ENCODE data around the gene COL1A1. TPM values are rescaled to one million over a fixed set of nuclear protein-coding genes. Genes with fewer than 3 reads are reported as not detected.

Gene COL1A1
- polyA plus RNA-seq (2013): 0.09 TPM

DNA sequence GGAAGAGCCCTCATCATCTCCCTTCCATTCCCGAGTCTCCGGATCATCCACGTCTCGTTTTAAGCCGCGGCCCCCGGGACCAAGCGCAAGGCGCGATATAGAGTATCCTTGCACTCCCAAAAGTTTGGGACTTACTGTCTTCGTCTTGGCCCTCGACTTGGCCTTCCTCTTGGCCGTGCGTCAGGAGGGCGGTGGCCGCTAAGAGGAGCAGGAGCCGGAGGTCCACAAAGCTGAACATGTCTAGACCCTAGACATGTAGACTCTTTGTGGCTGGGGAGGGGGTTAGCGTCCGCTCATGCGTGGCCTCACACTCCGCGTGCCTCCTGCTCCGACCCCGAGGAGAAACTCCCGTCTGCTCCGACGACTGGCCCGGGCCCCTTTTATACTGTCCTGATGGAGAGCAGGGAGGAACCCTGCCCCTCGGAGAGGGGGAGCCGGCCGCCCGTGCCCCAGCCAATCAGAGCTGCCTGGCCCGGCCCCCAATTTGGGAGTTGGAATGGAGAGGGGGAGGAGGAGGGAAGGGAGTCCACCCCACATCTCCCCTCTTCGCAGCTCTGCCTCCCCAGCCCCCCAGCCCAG, at the start of gene COL1A1:
Gene COL1A1, minus strand, starts transcription at position 356 of the 579 bp plus-strand sequence. Its CDS starts 118 bp downstream, at position 238.
- DNase-seq: no peak
- POLR2A ChIA-PET: no interaction called here
- CTCF ChIA-PET: interaction anchor here (0.7 to 10.9 kb wide), 20 partner anchors 12 to 139 kb away, joined by 3 to 276 read pairs (median 5); partner anchors contain the start of gene TMEM92
- H3K4me3 ChIP-seq (ENCODE audit: control insufficient read depth in 1 of 7, extremely low read depth in 1 of 7, insufficient read depth in 4 of 7, low read depth in 2 of 7, low read length in 6 of 7): peak within 1 kb of the TSS; percentile 6 to 74 (median 56)
- H3K9me3 ChIP-seq (ENCODE audit: control extremely low read depth in 1 of 5, control insufficient read depth in 4 of 5, insufficient read depth in 2 of 5, low read depth in 1 of 5, low read length in 4 of 5): no peaks in the 10 kb centered on the region
- no peaks in the 10 kb centered on the region for H3K36me3 ChIP-seq (ENCODE audit: control insufficient read depth in 4 of 4, insufficient read depth in 4 of 4, low read length in 3 of 4)
- peaks cover 0 to 19% (median 18%) of the 10 kb centered on the region in 4 experiments for H3K4me1 ChIP-seq (ENCODE audit: control extremely low read depth in 1 of 4, control insufficient read depth in 4 of 4, insufficient read depth in 4 of 4, low read length in 3 of 4)
- H3K27me3 ChIP-seq (replicated peaks in 2 of 5; ENCODE audit: control insufficient read depth in 4 of 5, insufficient read depth in 5 of 5, low read length in 4 of 5): peaks cover 0 to 38% (median 21%) of the 10 kb centered on the region in 5 experiments
- 13% methylated on average over 33 of the region's 34 CpGs for WGBS (ENCODE audit: insufficient coverage)
- no peak within 1 kb of the TSS for H3K27ac ChIP-seq (ENCODE audit: insufficient read depth in 1 of 2, low read depth in 1 of 2, low read length in 2 of 2, poor library complexity in 1 of 2, severe bottlenecking in 2 of 2)

DNA sequence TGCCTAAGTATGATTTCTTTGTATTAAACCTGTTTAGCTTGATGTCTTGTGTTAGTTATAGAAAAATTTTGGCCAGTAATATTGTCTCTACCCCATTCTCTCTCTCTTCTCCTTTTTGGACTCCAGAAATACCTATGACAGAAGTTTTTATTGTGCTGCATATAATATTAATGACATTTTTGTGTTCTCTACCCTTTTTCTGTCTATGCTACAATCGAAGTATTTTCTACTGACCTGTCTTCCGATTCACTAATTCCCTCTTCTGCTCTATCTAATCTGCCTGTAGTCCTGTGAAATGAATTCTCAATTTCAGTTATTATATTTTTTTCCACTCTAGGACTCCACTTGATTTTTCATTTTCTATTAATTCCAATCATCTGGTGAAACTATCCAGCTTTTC, 46.8 kb upstream of the COL1A1 start:
- Histone ChIP-seq H3K9me3 (ENCODE audit: control extremely low read depth in 1 of 5, control insufficient read depth in 4 of 5, insufficient read depth in 2 of 5, low read depth in 1 of 5, low read length in 4 of 5) (peaks cover 2 to 23% (median 3%) of the 10 kb centered on the region in 5 experiments), H3K4me3 (ENCODE audit: control insufficient read depth in 1 of 7, extremely low read depth in 1 of 7, insufficient read depth in 4 of 7, low read depth in 2 of 7, low read length in 6 of 7) (no peak overlapping the region), H3K36me3 (ENCODE audit: control insufficient read depth in 4 of 4, insufficient read depth in 4 of 4, low read length in 3 of 4) (no peaks in the 10 kb centered on the region), H3K27ac (ENCODE audit: insufficient read depth in 1 of 2, low read depth in 1 of 2, low read length in 2 of 2, poor library complexity in 1 of 2, severe bottlenecking in 2 of 2) (no peak overlapping the region), H3K4me1 (ENCODE audit: control extremely low read depth in 1 of 4, control insufficient read depth in 4 of 4, insufficient read depth in 4 of 4, low read length in 3 of 4) (no peaks in the 10 kb centered on the region), H3K27me3 (replicated peaks in 2 of 5; ENCODE audit: control insufficient read depth in 4 of 5, insufficient read depth in 5 of 5, low read length in 4 of 5) (no peaks in the 10 kb centered on the region)
- WGBS (ENCODE audit: insufficient coverage): 90% methylated on average over 2 of the region's 2 CpGs
- DNase-seq: no peak
- CTCF ChIA-PET: interaction anchor here (1.2 kb wide), 1 partner anchor 19 kb away, joined by 4 read pairs; no protein-coding TSS in a partner anchor
- POLR2A ChIA-PET: no interaction called here

DNA sequence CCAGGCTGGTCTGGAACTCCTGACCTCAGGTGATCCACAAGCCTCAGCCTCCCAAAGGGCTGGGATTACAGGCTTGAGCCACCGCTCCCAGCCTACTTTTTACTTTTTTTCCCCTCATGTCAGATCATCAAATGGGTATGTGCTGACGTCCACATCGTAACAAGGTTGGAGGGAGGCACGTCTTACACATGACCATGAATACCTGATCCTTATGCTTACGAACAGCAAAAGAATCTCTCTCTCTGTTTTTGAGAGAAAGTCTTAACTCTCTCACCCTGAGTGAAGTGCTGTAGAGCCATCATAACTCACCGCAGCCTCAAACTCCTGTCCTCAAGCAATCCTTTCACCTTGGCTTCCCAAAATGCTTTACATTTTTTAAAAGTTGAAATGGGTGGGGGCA, 43.3 kb upstream of the COL1A1 start:
- Histone ChIP-seq H3K4me1 (ENCODE audit: control extremely low read depth in 1 of 4, control insufficient read depth in 4 of 4, insufficient read depth in 4 of 4, low read length in 3 of 4) (peaks cover 0 to 7% (median 4%) of the 10 kb centered on the region in 4 experiments), H3K27ac (ENCODE audit: insufficient read depth in 1 of 2, low read depth in 1 of 2, low read length in 2 of 2, poor library complexity in 1 of 2, severe bottlenecking in 2 of 2) (no peak overlapping the region), H3K27me3 (replicated peaks in 2 of 5; ENCODE audit: control insufficient read depth in 4 of 5, insufficient read depth in 5 of 5, low read length in 4 of 5) (no peaks in the 10 kb centered on the region), H3K9me3 (ENCODE audit: control extremely low read depth in 1 of 5, control insufficient read depth in 4 of 5, insufficient read depth in 2 of 5, low read depth in 1 of 5, low read length in 4 of 5) (peaks cover 2 to 18% (median 3%) of the 10 kb centered on the region in 5 experiments), H3K36me3 (ENCODE audit: control insufficient read depth in 4 of 4, insufficient read depth in 4 of 4, low read length in 3 of 4) (no peaks in the 10 kb centered on the region), H3K4me3 (ENCODE audit: control insufficient read depth in 1 of 7, extremely low read depth in 1 of 7, insufficient read depth in 4 of 7, low read depth in 2 of 7, low read length in 6 of 7) (no peak overlapping the region)
- no peak for DNase-seq
- POLR2A ChIA-PET: no interaction called here
- CTCF ChIA-PET: no interaction called here
- 94% methylated on average over 5 of the region's 6 CpGs for WGBS (ENCODE audit: insufficient coverage)

DNA sequence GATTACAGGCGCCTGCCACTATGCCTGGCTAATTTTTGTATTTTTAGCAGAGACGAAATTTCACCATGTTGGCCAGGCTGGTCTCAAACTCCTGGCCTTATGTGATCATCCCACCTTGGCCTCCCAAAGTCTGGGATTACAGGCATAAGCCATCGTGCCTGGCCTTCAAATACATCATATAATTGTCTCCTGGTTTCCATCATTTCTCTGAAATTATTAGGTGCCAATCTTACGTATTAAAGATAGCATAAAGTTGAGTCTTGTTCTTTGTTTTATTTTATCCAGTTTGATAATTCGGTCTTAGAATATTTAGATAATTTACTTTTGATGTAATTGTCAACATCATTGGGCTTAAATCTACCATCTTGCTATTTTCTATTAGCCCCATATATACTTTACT, 40.0 kb upstream of the COL1A1 start:
- CTCF ChIA-PET: interaction anchor here (1.0 to 1.5 kb wide), 4 partner anchors 23 to 72 kb away, joined by 3 read pairs; no protein-coding TSS in a partner anchor
- Histone ChIP-seq H3K27me3 (replicated peaks in 2 of 5; ENCODE audit: control insufficient read depth in 4 of 5, insufficient read depth in 5 of 5, low read length in 4 of 5) (peaks cover 0 to 6% (median 2%) of the 10 kb centered on the region in 5 experiments), H3K9me3 (ENCODE audit: control extremely low read depth in 1 of 5, control insufficient read depth in 4 of 5, insufficient read depth in 2 of 5, low read depth in 1 of 5, low read length in 4 of 5) (no peaks in the 10 kb centered on the region), H3K36me3 (ENCODE audit: control insufficient read depth in 4 of 4, insufficient read depth in 4 of 4, low read length in 3 of 4) (no peaks in the 10 kb centered on the region), H3K4me3 (ENCODE audit: control insufficient read depth in 1 of 7, extremely low read depth in 1 of 7, insufficient read depth in 4 of 7, low read depth in 2 of 7, low read length in 6 of 7) (no peak overlapping the region), H3K27ac (ENCODE audit: insufficient read depth in 1 of 2, low read depth in 1 of 2, low read length in 2 of 2, poor library complexity in 1 of 2, severe bottlenecking in 2 of 2) (no peak overlapping the region), H3K4me1 (ENCODE audit: control extremely low read depth in 1 of 4, control insufficient read depth in 4 of 4, insufficient read depth in 4 of 4, low read length in 3 of 4) (peaks cover 3 to 13% (median 7%) of the 10 kb centered on the region in 4 experiments)
- 96% methylated on average over 2 of the region's 5 CpGs for WGBS (ENCODE audit: insufficient coverage)
- POLR2A ChIA-PET: no interaction called here
- DNase-seq: no peak

DNA sequence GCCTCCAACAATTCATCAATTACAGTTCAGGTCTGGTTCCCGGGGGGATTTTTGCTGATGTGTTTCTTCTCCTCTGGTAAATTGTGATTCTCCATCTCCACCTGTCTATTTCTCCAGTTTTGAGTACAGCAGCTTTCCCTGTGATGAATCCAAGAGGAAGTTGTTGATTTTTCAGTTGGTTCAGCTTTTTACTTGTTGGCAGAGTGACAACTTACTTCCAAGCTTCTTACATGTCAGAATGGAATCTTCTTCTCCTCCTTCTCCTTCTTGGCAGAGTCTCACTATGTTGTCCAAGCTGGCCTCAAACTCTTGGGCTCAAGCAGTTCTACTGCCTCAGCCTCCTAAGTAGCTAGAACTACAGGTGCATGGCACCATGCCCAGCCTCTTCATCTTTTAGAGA, 39.4 kb upstream of the COL1A1 start:
- no CpG with 5 or more reads among the region's 1 CpG for WGBS (ENCODE audit: insufficient coverage)
- Histone ChIP-seq H3K27ac (ENCODE audit: insufficient read depth in 1 of 2, low read depth in 1 of 2, low read length in 2 of 2, poor library complexity in 1 of 2, severe bottlenecking in 2 of 2) (no peak overlapping the region), H3K9me3 (ENCODE audit: control extremely low read depth in 1 of 5, control insufficient read depth in 4 of 5, insufficient read depth in 2 of 5, low read depth in 1 of 5, low read length in 4 of 5) (no peaks in the 10 kb centered on the region), H3K4me3 (ENCODE audit: control insufficient read depth in 1 of 7, extremely low read depth in 1 of 7, insufficient read depth in 4 of 7, low read depth in 2 of 7, low read length in 6 of 7) (no peak overlapping the region), H3K4me1 (ENCODE audit: control extremely low read depth in 1 of 4, control insufficient read depth in 4 of 4, insufficient read depth in 4 of 4, low read length in 3 of 4) (peaks cover 3 to 13% (median 7%) of the 10 kb centered on the region in 4 experiments), H3K27me3 (replicated peaks in 2 of 5; ENCODE audit: control insufficient read depth in 4 of 5, insufficient read depth in 5 of 5, low read length in 4 of 5) (peaks cover 0 to 6% (median 2%) of the 10 kb centered on the region in 5 experiments), H3K36me3 (ENCODE audit: control insufficient read depth in 4 of 4, insufficient read depth in 4 of 4, low read length in 3 of 4) (no peaks in the 10 kb centered on the region)
- POLR2A ChIA-PET: interaction anchor here (0.6 kb wide), 1 partner anchor 68 kb away, joined by 7 read pairs; no protein-coding TSS in a partner anchor
- CTCF ChIA-PET: interaction anchor here (0.6 to 1.6 kb wide), 5 partner anchors 27 to 1271 kb away, joined by 3 to 6 read pairs (median 3); no protein-coding TSS in a partner anchor
- DNase-seq: peak in 1 of 3 donors; percentile 2

DNA sequence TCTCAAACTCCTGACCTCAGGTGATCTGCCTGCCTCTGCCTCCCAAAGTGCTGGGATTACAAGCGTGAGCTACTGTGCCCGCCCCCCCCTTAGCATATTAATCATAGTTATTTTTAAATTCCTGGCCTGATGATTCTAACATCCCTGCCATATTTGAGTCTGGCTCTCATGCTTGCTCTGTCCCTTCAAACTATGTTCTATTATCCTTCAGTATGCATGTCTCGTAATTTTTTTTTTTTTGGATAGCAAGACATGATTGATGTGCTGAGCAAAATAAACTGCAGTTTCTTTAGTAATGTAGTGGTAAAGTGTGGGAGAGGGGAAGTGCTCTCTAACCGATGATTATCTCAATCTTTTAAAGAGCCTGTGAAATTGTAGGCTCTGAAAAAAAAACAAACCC, 38.5 kb upstream of the COL1A1 start:
- WGBS (ENCODE audit: insufficient coverage): 17% methylated on average over 1 of the region's 4 CpGs
- no peak overlapping the region for H3K4me3 ChIP-seq (ENCODE audit: control insufficient read depth in 1 of 7, extremely low read depth in 1 of 7, insufficient read depth in 4 of 7, low read depth in 2 of 7, low read length in 6 of 7)
- no peaks in the 10 kb centered on the region for H3K36me3 ChIP-seq (ENCODE audit: control insufficient read depth in 4 of 4, insufficient read depth in 4 of 4, low read length in 3 of 4)
- no peaks in the 10 kb centered on the region for H3K9me3 ChIP-seq (ENCODE audit: control extremely low read depth in 1 of 5, control insufficient read depth in 4 of 5, insufficient read depth in 2 of 5, low read depth in 1 of 5, low read length in 4 of 5)
- ChIA-PET POLR2A (interaction anchor here (0.6 to 0.7 kb wide), 3 partner anchors 16 to 67 kb away, joined by 4 to 7 read pairs (median 4); no protein-coding TSS in a partner anchor), CTCF (interaction anchor here (0.6 to 1.6 kb wide), 5 partner anchors 13 to 1270 kb away, joined by 3 to 6 read pairs (median 3); no protein-coding TSS in a partner anchor)
- H3K27ac ChIP-seq (ENCODE audit: insufficient read depth in 1 of 2, low read depth in 1 of 2, low read length in 2 of 2, poor library complexity in 1 of 2, severe bottlenecking in 2 of 2): no peak overlapping the region
- peak; percentile 8 to 65 (median 44) for DNase-seq
- peaks cover 3 to 13% (median 7%) of the 10 kb centered on the region in 4 experiments for H3K4me1 ChIP-seq (ENCODE audit: control extremely low read depth in 1 of 4, control insufficient read depth in 4 of 4, insufficient read depth in 4 of 4, low read length in 3 of 4)
- peaks cover 0 to 6% (median 2%) of the 10 kb centered on the region in 5 experiments for H3K27me3 ChIP-seq (replicated peaks in 2 of 5; ENCODE audit: control insufficient read depth in 4 of 5, insufficient read depth in 5 of 5, low read length in 4 of 5)

All from common myeloid progenitor, CD34-positive (primary cell).